T-helper 1 cell (primary cell): ENCODE measurements around the gene FAM43B.
"Not testable (repeated sequence)": the region's sequence is repeated elsewhere in the genome, so short reads cannot be mapped to it uniquely, and the experiment has no call there.

Experiments used
- DNase-seq, 5 donors: peaks; one replicate each; pipeline ENCODE4 v3.0.0-alpha.2; 2012 to 2020
- total RNA-seq, 4 donors: gene quantifications; one replicate each; lab custom pipeline; 2026; lab: John Stamatoyannopoulos, UW

The FAM43B gene
- total RNA-seq: 0 reads per million in 4 donors

GRCh38 chr1:20551945-20552727 is at the start of gene FAM43B:
Gene FAM43B (plus strand): TSS chr1:20552573. CDS start chr1:20552974, 401 bp downstream.
- no peak for DNase-seq

- no peak for DNase-seq
Measured at GRCh38 chr1:20505488-20505887, 46.9 kb upstream of the FAM43B start.

GRCh38 chr1:20507248-20507563 is 45.2 kb upstream of the FAM43B start:
- DNase-seq: no peak

GRCh38 chr1:20507564-20508410 is 44.6 kb upstream of the FAM43B start, which contains the start of gene MUL1:
Gene MUL1 (minus strand): TSS chr1:20508151. CDS start chr1:20508024, 127 bp downstream.
- DNase-seq: peak; percentile 73 to 91 (median 85)

GRCh38 chr1:20508411-20508771 is 44.0 kb upstream of the FAM43B start:
- no peak for DNase-seq

- DNase-seq: no peak
Measured at GRCh38 chr1:20511518-20512428, 40.6 kb upstream of the FAM43B start.

GRCh38 chr1:20519609-20520262 is 32.6 kb upstream of the FAM43B start:
- DNase-seq: not testable (repeated sequence)

GRCh38 chr1:20521960-20522861 is 30.2 kb upstream of the FAM43B start:
- peak; percentile 18 to 58 (median 43) for DNase-seq

GRCh38 chr1:20526267-20526666 is 26.1 kb upstream of the FAM43B start:
- DNase-seq: no peak

GRCh38 chr1:20528221-20528620 is 24.2 kb upstream of the FAM43B start:
- no peak for DNase-seq

GRCh38 chr1:20530306-20530705 is 22.1 kb upstream of the FAM43B start:
- no peak for DNase-seq

- no peak for DNase-seq
Measured at GRCh38 chr1:20530901-20531300, 21.5 kb upstream of the FAM43B start.

GRCh38 chr1:20533635-20534034 is 18.7 kb upstream of the FAM43B start:
- DNase-seq: no peak

GRCh38 chr1:20534659-20535417 is 17.5 kb upstream of the FAM43B start:
- DNase-seq: no peak

GRCh38 chr1:20538227-20538626 is 14.1 kb upstream of the FAM43B start:
- no peak for DNase-seq

- DNase-seq: no peak
Measured at GRCh38 chr1:20538760-20539551, 13.4 kb upstream of the FAM43B start.

GRCh38 chr1:20540281-20540680 is 12.1 kb upstream of the FAM43B start:
- no peak for DNase-seq

- DNase-seq: no peak
Measured at GRCh38 chr1:20546637-20547036, 5.7 kb upstream of the FAM43B start.

- no peak for DNase-seq
Measured at GRCh38 chr1:20551161-20551560, 1.2 kb upstream of the FAM43B start.
